COLO668 (cell line): ENCODE results near the gene SLA2.
"Not testable (repeated sequence)": the region's sequence is repeated elsewhere in the genome, so short reads cannot be mapped to it uniquely, and the experiment has no call there.

ENCODE experiments used
- DNase-seq: peaks from one replicate; lab custom pipeline; 2025; ENCODE audit not compliant: unreplicated experiment; lab: John Stamatoyannopoulos, UW

The SLA2 gene

GRCh38 chr20:36611625-36612024 is 34.4 kb downstream of the SLA2 start:
- no peak for DNase-seq

- DNase-seq: not testable (repeated sequence)
Observed at GRCh38 chr20:36608388-36608728, 37.6 kb downstream of the SLA2 start.

GRCh38 chr20:36607586-36608387 is 38.2 kb downstream of the SLA2 start:
- DNase-seq: no peak

- DNase-seq: peak; percentile 31
Observed at GRCh38 chr20:36606158-36607066, 39.6 kb downstream of the SLA2 start.

- DNase-seq: peak; percentile 100
Observed at GRCh38 chr20:36605399-36606157, 40.4 kb downstream of the SLA2 start, which contains the start of gene RAB5IF. RAB5IF (plus strand) TSS chr20:36605779; CDS start chr20:36605952, 173 bp downstream.

- peak; percentile 52 for DNase-seq
Observed at GRCh38 chr20:36604952-36605398, 41.0 kb downstream of the SLA2 start.

GRCh38 chr20:36601540-36601939 is 44.5 kb downstream of the SLA2 start:
- DNase-seq: no peak

- no peak for DNase-seq
Observed at GRCh38 chr20:36599912-36600345, 46.1 kb downstream of the SLA2 start.

GRCh38 chr20:36593347-36593929 is 52.6 kb downstream of the SLA2 start:
- DNase-seq: no peak

GRCh38 chr20:36591854-36592641 is 53.9 kb downstream of the SLA2 start:
- peak; percentile 17 for DNase-seq

- no peak for DNase-seq
Observed at GRCh38 chr20:36591281-36591680, 54.7 kb downstream of the SLA2 start.

- DNase-seq: no peak
Observed at GRCh38 chr20:36587388-36588070, 58.5 kb downstream of the SLA2 start.

GRCh38 chr20:36585410-36586125 is 60.4 kb downstream of the SLA2 start:
- DNase-seq: no peak

GRCh38 chr20:36584018-36584481 is 61.9 kb downstream of the SLA2 start:
- DNase-seq: no peak

GRCh38 chr20:36582821-36583220 is 63.2 kb downstream of the SLA2 start:
- DNase-seq: no peak

GRCh38 chr20:36582322-36582721 is 63.7 kb downstream of the SLA2 start:
- no peak for DNase-seq

GRCh38 chr20:36579996-36580545 is 65.9 kb downstream of the SLA2 start:
- no peak for DNase-seq

- no peak for DNase-seq
Observed at GRCh38 chr20:36578356-36579041, 67.5 kb downstream of the SLA2 start.
